ENCODE measurements around the gene PRRC2A.

PRRC2A gene

GRCh38 chr6:31639449-31639861 is 18.9 kb downstream of the PRRC2A start:
- H3K4me3 ChIP-seq (ENCODE audit: control insufficient read depth, low read depth, low read length), result no peak overlapping the region
- DNase-seq (ENCODE audit: low read depth), result peak; percentile 73
- TF ChIP-seq CTCF (conservative IDR thresholded peaks at IDR 0.05; ENCODE audit: control insufficient read depth, insufficient read depth, low read depth, low read length), result no peak

GRCh38 chr6:31640612-31641011 is 20.1 kb downstream of the PRRC2A start:
- H3K4me3 ChIP-seq (ENCODE audit: control insufficient read depth, low read depth, low read length), result no peak overlapping the region
- no peak for TF ChIP-seq CTCF (conservative IDR thresholded peaks at IDR 0.05; ENCODE audit: control insufficient read depth, insufficient read depth, low read depth, low read length)
- no peak for DNase-seq (ENCODE audit: low read depth)

DNA sequence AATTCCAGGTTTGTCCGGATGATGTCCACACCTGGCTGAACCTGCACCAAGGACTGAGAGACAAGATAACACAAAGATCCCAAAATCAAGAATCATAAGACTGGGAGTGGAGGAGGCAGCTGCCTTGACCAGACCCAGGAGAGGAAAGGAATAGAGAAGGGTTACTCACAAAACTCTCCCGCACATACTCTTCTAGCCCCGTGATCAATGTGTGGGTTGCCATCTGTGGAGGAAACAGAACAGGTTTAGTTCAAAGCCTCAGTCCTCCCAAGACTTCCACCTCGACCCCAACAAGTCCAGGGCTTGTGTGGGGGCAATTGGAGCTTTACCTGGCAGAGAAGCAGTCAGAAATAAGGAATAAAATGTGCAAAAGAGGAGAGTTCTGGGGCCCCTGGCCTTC is 20.9 kb downstream of the PRRC2A start:
- no peak for DNase-seq (ENCODE audit: low read depth)
- TF ChIP-seq CTCF (conservative IDR thresholded peaks at IDR 0.05; ENCODE audit: control insufficient read depth, insufficient read depth, low read depth, low read length), result no peak
- H3K4me3 ChIP-seq (ENCODE audit: control insufficient read depth, low read depth, low read length), result no peak overlapping the region

DNA sequence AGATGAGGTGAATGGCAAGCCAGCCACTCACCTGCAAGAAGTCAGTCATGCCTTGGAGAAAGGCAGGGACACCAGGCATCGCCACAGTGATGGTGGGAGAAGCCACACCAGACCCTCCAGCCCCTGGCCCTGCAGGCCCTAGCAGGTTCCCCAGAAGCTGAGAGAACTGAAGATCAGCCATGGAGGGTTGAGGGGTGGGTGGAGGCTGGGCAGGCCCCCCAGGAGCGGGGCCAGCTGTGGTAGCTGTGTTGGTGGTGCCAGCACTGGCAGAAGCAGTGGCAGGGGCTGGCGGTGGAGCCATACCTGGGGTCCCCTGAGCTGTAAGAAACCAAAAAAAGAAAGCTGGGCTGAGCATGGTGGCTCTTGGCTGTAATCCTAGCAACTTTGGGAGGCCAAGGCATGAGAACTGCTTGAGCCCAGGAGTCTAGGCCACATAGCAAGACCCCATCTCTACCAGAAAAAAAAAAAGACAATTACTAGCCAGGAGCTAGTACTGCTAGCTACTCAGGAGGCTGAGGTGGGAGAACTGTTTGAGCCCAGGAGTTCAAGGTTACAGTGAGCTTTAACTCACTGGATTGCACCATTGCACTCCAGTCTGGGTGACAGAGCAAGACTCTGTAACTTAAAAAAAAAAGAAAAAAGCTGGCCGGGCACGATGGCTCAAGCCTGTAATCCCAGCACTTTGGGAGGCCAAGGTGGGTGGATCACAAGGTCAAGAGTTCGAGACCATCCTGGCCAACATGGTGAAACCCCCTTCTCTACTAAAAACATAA is 22.5 kb downstream of the PRRC2A start:
- no peak for DNase-seq (ENCODE audit: low read depth)
- no peak for TF ChIP-seq CTCF (conservative IDR thresholded peaks at IDR 0.05; ENCODE audit: control insufficient read depth, insufficient read depth, low read depth, low read length)
- no peak overlapping the region for H3K4me3 ChIP-seq (ENCODE audit: control insufficient read depth, low read depth, low read length)

DNA sequence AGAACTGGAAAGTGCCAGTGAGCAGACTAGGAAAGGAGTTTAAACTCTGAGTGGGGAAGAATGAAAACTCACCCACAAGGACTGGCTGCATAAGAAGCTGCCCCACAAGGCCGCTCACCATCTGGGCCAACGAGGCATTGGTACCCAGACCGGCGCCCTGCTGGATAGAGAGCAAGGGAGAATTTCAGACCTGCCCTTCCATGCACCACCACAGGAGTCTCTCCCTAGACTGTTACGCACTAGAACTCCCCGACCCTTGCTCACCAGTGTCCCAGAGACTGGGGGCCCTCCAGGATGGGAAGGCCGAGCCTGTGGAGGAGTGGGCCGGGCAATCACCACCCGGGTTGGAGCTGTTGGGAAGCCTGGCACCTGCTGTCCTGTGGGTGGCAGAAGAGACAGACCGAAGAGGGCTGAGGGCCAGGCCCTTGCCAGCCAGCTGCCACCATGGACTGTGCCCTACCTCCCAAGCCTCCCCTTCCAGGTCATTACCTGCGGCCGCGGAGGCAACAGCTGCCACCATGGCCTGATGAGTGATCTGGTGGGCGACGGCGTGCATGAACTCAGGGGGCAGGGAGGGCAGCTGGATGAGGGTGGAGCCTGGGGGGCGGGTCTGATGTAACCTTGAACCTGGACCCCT is 23.4 kb downstream of the PRRC2A start:
- TF ChIP-seq CTCF (conservative IDR thresholded peaks at IDR 0.05; ENCODE audit: control insufficient read depth, insufficient read depth, low read depth, low read length), result no peak
- H3K4me3 ChIP-seq (ENCODE audit: control insufficient read depth, low read depth, low read length), result no peak overlapping the region
- DNase-seq (ENCODE audit: low read depth), result no peak

- TF ChIP-seq CTCF (conservative IDR thresholded peaks at IDR 0.05; ENCODE audit: control insufficient read depth, insufficient read depth, low read depth, low read length), result no peak
- H3K4me3 ChIP-seq (ENCODE audit: control insufficient read depth, low read depth, low read length), result no peak overlapping the region
- DNase-seq (ENCODE audit: low read depth), result no peak
Measured at GRCh38 chr6:31645325-31645724, 24.8 kb downstream of the PRRC2A start.

Data from fibroblast of mammary gland (primary cell).